RWPE2 (cell line): Measurements from ENCODE around the gene PRIM2.
"Not testable (repeated sequence)": the region's sequence is repeated elsewhere in the genome, so short reads cannot be mapped to it uniquely, and the experiment has no call there.

Experiments used
- ATAC-seq: fragments of 200-7000 bp; cut with Tn5 transposase; 3 replicates; pipeline ENCODE4 v1.9.1; 2021; ENCODE audit warnings: low read depth
- DNase-seq: peaks from one replicate; pipeline ENCODE4 v3.0.0-alpha.2; 2020; ENCODE audit warnings: low spot score
- H3K27ac ChIP-seq: fragments of 450-650 bp; 2 replicates; pipeline ENCODE4 v1.5.1; 2017; ENCODE audit warnings: mild to moderate bottlenecking; ENCODE audit not compliant: poor library complexity, severe bottlenecking
- H3K27me3 ChIP-seq: fragments of 250-450 bp; sonication (Bioruptor Pico); 2 replicates; pipeline ENCODE4 v1.5.1; 2021; ENCODE audit warnings: mild to moderate bottlenecking, moderate library complexity; ENCODE audit not compliant: insufficient read depth, poor library complexity, severe bottlenecking
- H3K36me3 ChIP-seq: fragments of 250-450 bp; sonication (Bioruptor Pico); 2 replicates; pipeline ENCODE4 v1.5.1; 2020; ENCODE audit warnings: low read depth, mild to moderate bottlenecking, moderate library complexity
- H3K4me1 ChIP-seq: fragments of 250-450 bp; sonication (Bioruptor Pico); 2 replicates; pipeline ENCODE4 v1.5.1; 2021; ENCODE audit warnings: mild to moderate bottlenecking, moderate library complexity; ENCODE audit not compliant: insufficient read depth, poor library complexity, severe bottlenecking
- H3K4me3 ChIP-seq: fragments of 250-450 bp; sonication (Bioruptor Pico); 2 replicates; pipeline ENCODE4 v1.5.1; 2021; ENCODE audit warnings: mild to moderate bottlenecking, moderate library complexity; ENCODE audit not compliant: severe bottlenecking
- H3K9me3 ChIP-seq: fragments of 250-450 bp; sonication (Bioruptor Pico); 2 replicates; pipeline ENCODE4 v1.5.1; 2021; ENCODE audit warnings: mild to moderate bottlenecking, moderate library complexity; ENCODE audit not compliant: severe bottlenecking

Gene PRIM2

GRCh38 chr6:57474862-57475475, 157.5 kb downstream of the PRIM2 start:
- H3K36me3 ChIP-seq, H3K9me3 ChIP-seq, H3K27me3 ChIP-seq, ATAC-seq, H3K4me3 ChIP-seq, DNase-seq, H3K27ac ChIP-seq, H3K4me1 ChIP-seq: not testable (repeated sequence)

GRCh38 chr6:57475656-57476055, 158.2 kb downstream of the PRIM2 start:
- not testable (repeated sequence) for H3K27me3 ChIP-seq, H3K9me3 ChIP-seq, H3K36me3 ChIP-seq, H3K27ac ChIP-seq, DNase-seq, H3K4me3 ChIP-seq, ATAC-seq, H3K4me1 ChIP-seq

- not testable (repeated sequence) for ATAC-seq, H3K4me1 ChIP-seq, H3K4me3 ChIP-seq, H3K27me3 ChIP-seq, H3K27ac ChIP-seq, H3K9me3 ChIP-seq, H3K36me3 ChIP-seq, DNase-seq
Measured at GRCh38 chr6:57480194-57480593, 162.8 kb downstream of the PRIM2 start.

- H3K9me3 ChIP-seq, ATAC-seq, H3K27me3 ChIP-seq: not testable (repeated sequence)
Measured at GRCh38 chr6:57481121-57481520, 163.7 kb downstream of the PRIM2 start.

GRCh38 chr6:57482471-57482870, 165.0 kb downstream of the PRIM2 start:
- not testable (repeated sequence) for H3K9me3 ChIP-seq, DNase-seq, H3K4me1 ChIP-seq, ATAC-seq, H3K27ac ChIP-seq, H3K27me3 ChIP-seq, H3K36me3 ChIP-seq, H3K4me3 ChIP-seq

More at GRCh38 chr6:57481121-57481520, 163.7 kb downstream of the PRIM2 start:
- H3K4me1 ChIP-seq, H3K27ac ChIP-seq, H3K4me3 ChIP-seq, H3K36me3 ChIP-seq, DNase-seq: not testable (repeated sequence)

GRCh38 chr6:57486494-57487081, 169.2 kb downstream of the PRIM2 start:
- DNase-seq, H3K27me3 ChIP-seq, H3K4me1 ChIP-seq, ATAC-seq, H3K27ac ChIP-seq, H3K4me3 ChIP-seq, H3K36me3 ChIP-seq, H3K9me3 ChIP-seq: not testable (repeated sequence)

- not testable (repeated sequence) for H3K4me3 ChIP-seq, H3K4me1 ChIP-seq, DNase-seq, H3K9me3 ChIP-seq, H3K27me3 ChIP-seq, H3K36me3 ChIP-seq, H3K27ac ChIP-seq
- ATAC-seq, result peak; percentile 27; the same call in 1 of the 3 replicates
Measured at GRCh38 chr6:57488551-57488950, 171.1 kb downstream of the PRIM2 start.

GRCh38 chr6:57489887-57490286, 172.5 kb downstream of the PRIM2 start:
- DNase-seq, H3K4me1 ChIP-seq, H3K9me3 ChIP-seq, H3K4me3 ChIP-seq, H3K36me3 ChIP-seq, ATAC-seq, H3K27ac ChIP-seq, H3K27me3 ChIP-seq: not testable (repeated sequence)

- ATAC-seq, H3K27ac ChIP-seq, H3K9me3 ChIP-seq, H3K27me3 ChIP-seq, DNase-seq, H3K4me3 ChIP-seq, H3K36me3 ChIP-seq, H3K4me1 ChIP-seq: not testable (repeated sequence)
Measured at GRCh38 chr6:57491795-57492194, 174.4 kb downstream of the PRIM2 start.

GRCh38 chr6:57496251-57496650, 178.8 kb downstream of the PRIM2 start:
- not testable (repeated sequence) for H3K4me1 ChIP-seq, H3K36me3 ChIP-seq, DNase-seq, H3K27ac ChIP-seq, ATAC-seq, H3K4me3 ChIP-seq, H3K27me3 ChIP-seq, H3K9me3 ChIP-seq

- ATAC-seq, H3K36me3 ChIP-seq, H3K27me3 ChIP-seq, H3K4me3 ChIP-seq, H3K27ac ChIP-seq, DNase-seq, H3K9me3 ChIP-seq, H3K4me1 ChIP-seq: not testable (repeated sequence)
Measured at GRCh38 chr6:57500368-57501021, 183.1 kb downstream of the PRIM2 start.
